CD4-positive, alpha-beta T cell (primary cell): ENCODE measurements around the gene AP4M1. TPM values are rescaled to one million over a fixed set of nuclear protein-coding genes. Genes with fewer than 3 reads are reported as not detected.

Experiments used
- ATAC-seq: fragments of 200-7000 bp; cut with Tn5 transposase; one replicate; pipeline ENCODE4 v1.10.0; 2022; ENCODE audit warnings: mild to moderate bottlenecking; ENCODE audit not compliant: poor library complexity
- CTCF ChIA-PET: fragments of 350-600 bp; sonication (Branson Sonifier 250); formaldehyde crosslinking; loops from one replicate; lab custom pipeline; 2021; ENCODE audit warnings: antibody characterized with exemption, inconsistent platforms; lab: Charles Lee
- POLR2A ChIA-PET: fragments of 350-600 bp; sonication (Branson Sonifier 250); formaldehyde crosslinking; loops from one replicate; lab custom pipeline; 2021; ENCODE audit warnings: antibody characterized with exemption, inconsistent platforms; lab: Charles Lee
- DNase-seq, 14 experiments: peaks; one replicate each; pipeline ENCODE4 v3.0.0-alpha.2; 2013 to 2020; ENCODE audit warnings: mixed read lengths in 2 of 14
- H3K27ac ChIP-seq, 2 donors: one replicate each; pipeline versions ENCODE4 v1.5.1 to v1.7.0; 2013; ENCODE audit warnings: low read length in 2 of 2, low read depth in 1 of 2, mild to moderate bottlenecking in 1 of 2
- H3K27me3 ChIP-seq, 2 experiments: 1 replicate in 1 of 2; 2 replicates in 1 of 2; pipeline versions ENCODE4 v1.6.1 to v1.7.0; 2013; ENCODE audit warnings: low read length in 2 of 2, control low read depth in 1 of 2, mild to moderate bottlenecking in 1 of 2, moderate library complexity in 1 of 2; ENCODE audit not compliant: insufficient read depth in 2 of 2, control insufficient read depth in 1 of 2
- H3K36me3 ChIP-seq: one replicate; pipeline ENCODE4 v1.6.1; 2013; ENCODE audit warnings: low read length, control low read depth; ENCODE audit not compliant: insufficient read depth
- H3K4me1 ChIP-seq: one replicate; pipeline ENCODE4 v1.6.1; 2013; ENCODE audit warnings: low read length, control low read depth; ENCODE audit not compliant: insufficient read depth
- H3K4me3 ChIP-seq: one replicate; pipeline ENCODE4 v1.5.1; 2013; ENCODE audit warnings: mild to moderate bottlenecking, low read length, moderate library complexity
- H3K9me3 ChIP-seq, 2 experiments: 1 replicate in 1 of 2; 2 replicates in 1 of 2; pipeline versions ENCODE4 v1.6.1 to v1.7.0; 2013; ENCODE audit warnings: low read length in 2 of 2, mild to moderate bottlenecking in 2 of 2, control low read depth in 1 of 2, moderate library complexity in 1 of 2; ENCODE audit not compliant: control insufficient read depth in 1 of 2, insufficient read depth in 1 of 2
- H3K27ac Mint-ChIP-seq: one replicate; pipeline ENCODE4 v1.8.0; 2020; ENCODE audit warnings: mixed read lengths
- H3K27me3 Mint-ChIP-seq: one replicate; pipeline ENCODE4 v1.8.0; 2021; ENCODE audit warnings: mixed read lengths
- H3K36me3 Mint-ChIP-seq: one replicate; pipeline ENCODE4 v1.8.0; 2021; ENCODE audit warnings: low read depth, mixed read lengths
- H3K4me1 Mint-ChIP-seq: one replicate; pipeline ENCODE4 v1.8.0; 2021; ENCODE audit warnings: low read depth, mixed read lengths
- H3K4me3 Mint-ChIP-seq: one replicate; pipeline ENCODE4 v1.8.0; 2020; ENCODE audit warnings: mild to moderate bottlenecking, mixed read lengths
- H3K9me3 Mint-ChIP-seq: one replicate; pipeline ENCODE4 v1.8.0; 2020; ENCODE audit warnings: mixed read lengths
- CTCF ChIP-seq: fragments of 200-600 bp; IDR thresholded peaks from one replicate; pipeline ENCODE4 v1.8.0; 2022; ENCODE audit warnings: antibody characterized with exemption, mild to moderate bottlenecking
- intact Hi-C, 2 experiments: fragments of 100-400 bp; cut with DNase I in 1 of 2; cut with micrococcal nuclease in 1 of 2; formaldehyde crosslinking; loops; one replicate each; pipeline versions ENCODE4 v1.15.1 to v1.9.0; 2023 to 2025; cut with DNase I, micrococcal nuclease
- polyA plus RNA-seq, 2 donors: library from polyadenylated mRNA; unstranded; fragments of 120-200 nt; gene quantifications; one replicate each; pipeline ENCODE4 v1.2.1, GENCODE V29; 2013
- total RNA-seq, 174 experiments: library from RNA in 2 of 174; stranded (reverse) in 2 of 174; gene quantifications; one replicate each; pipeline ENCODE4 v1.2.3 and lab custom pipeline; 2021 to 2026

Gene AP4M1
- total RNA-seq = 1 to 10 TPM; 2.8 to 4.0 TPM
- polyA plus RNA-seq (2013, experiment 1 of 2) = 6.2 TPM
- 7.1 TPM for polyA plus RNA-seq (2013, experiment 2 of 2)
- 2.4 to 35.3 (median 15.5) reads per million in 172 experiments for total RNA-seq (lab: John Stamatoyannopoulos, UW)

- H3K36me3 ChIP-seq = peaks cover 49% of the 10 kb centered on the region
- no peaks in the 10 kb centered on the region for H3K9me3 ChIP-seq
- POLR2A ChIA-PET = interaction anchor here (0.5 to 3.7 kb wide), 36 partner anchors 9 to 960 kb away, joined by 3 to 58 read pairs (median 4); partner anchors contain the start of genes CNPY4, COPS6, FBXO24 and GPC2
- H3K4me3 ChIP-seq = peak within 1 kb of the TSS; percentile 97
- intact Hi-C loops = loop anchor here (1.0 to 2.0 kb wide), 4 partner anchors 18 to 30 kb away; partner anchors contain the start of genes CNPY4 (in 2 of the 2), MBLAC1 (in 2 of the 2), TAF6 (in 2 of the 2) and ZNF3 (in 1 of the 2)
- Mint-ChIP-seq H3K4me1 (peaks cover 47% of the 10 kb centered on the region), H3K9me3 (no peaks in the 10 kb centered on the region), H3K36me3 (peaks cover 63% of the 10 kb centered on the region), H3K27me3 (no peaks in the 10 kb centered on the region), H3K27ac (peak within 1 kb of the TSS; percentile 98), H3K4me3 (peak within 1 kb of the TSS; percentile 98)
- peak within 1 kb of the TSS; percentile 90 to 95 for H3K27ac ChIP-seq
- peaks cover 38% of the 10 kb centered on the region for H3K4me1 ChIP-seq
- ATAC-seq (peak; percentile 85), DNase-seq (peak; percentile 87 to 98 (median 93))
- no peaks in the 10 kb centered on the region for H3K27me3 ChIP-seq
- TF ChIP-seq CTCF = no peak
- CTCF ChIA-PET = interaction anchor here (1.6 to 3.2 kb wide), 4 partner anchors 18 to 30 kb away, joined by 5 to 14 read pairs (median 6); partner anchors contain the start of gene MBLAC1
These were observed at the start of gene AP4M1, which contains the start of gene MCM7 for GRCh38 chr7:100101016-100101862. TSS of gene AP4M1 (plus strand) at chr7:100101643. CDS start at chr7:100101715, 72 bp downstream. TSS of gene MCM7 (minus strand) at chr7:100101397. CDS start at chr7:100101294, 103 bp downstream.

GRCh38 chr7:100053215-100053614 lies 48.2 kb upstream of the AP4M1 start:
- H3K36me3 Mint-ChIP-seq = peaks cover 8% of the 10 kb centered on the region
- intact Hi-C loops = loop anchor here (5.0 to 10.0 kb wide), 5 partner anchors 56 to 138 kb away; partner anchors contain the start of genes TRIM4 (in 2 of the 2) and AZGP1 (in 1 of the 2)
- H3K27me3 Mint-ChIP-seq = no peaks in the 10 kb centered on the region
- DNase-seq = peak in 5 of 14 experiments; percentile 7 to 71 (median 49)
- H3K4me3 Mint-ChIP-seq = peak overlapping the region; percentile 74
- H3K36me3 ChIP-seq = peaks cover 16% of the 10 kb centered on the region
- H3K4me3 ChIP-seq = no peak overlapping the region
- ATAC-seq = peak; percentile 44
- ChIA-PET POLR2A (no interaction called here), CTCF (interaction anchor here (0.8 to 1.3 kb wide), 2 partner anchors 16 to 74 kb away, joined by 3 to 4 read pairs; no protein-coding TSS in a partner anchor)
- H3K9me3 ChIP-seq = no peaks in the 10 kb centered on the region
- H3K4me1 Mint-ChIP-seq = peaks cover 25% of the 10 kb centered on the region
- no peaks in the 10 kb centered on the region for H3K9me3 Mint-ChIP-seq
- no peaks in the 10 kb centered on the region for H3K27me3 ChIP-seq
- peaks cover 16% of the 10 kb centered on the region for H3K4me1 ChIP-seq
- H3K27ac ChIP-seq = no peak overlapping the region
- no peak for TF ChIP-seq CTCF
- H3K27ac Mint-ChIP-seq = peak overlapping the region; percentile 47

- Histone ChIP-seq H3K4me1 (no peaks in the 10 kb centered on the region), H3K36me3 (peaks cover 32% of the 10 kb centered on the region), H3K27ac (no peak overlapping the region), H3K4me3 (no peak overlapping the region), H3K9me3 (no peaks in the 10 kb centered on the region), H3K27me3 (no peaks in the 10 kb centered on the region)
- Mint-ChIP-seq H3K4me3 (no peak overlapping the region), H3K4me1 (no peaks in the 10 kb centered on the region), H3K9me3 (no peaks in the 10 kb centered on the region), H3K27me3 (no peaks in the 10 kb centered on the region), H3K27ac (no peak overlapping the region), H3K36me3 (peaks cover 32% of the 10 kb centered on the region)
- ATAC-seq (no peak), DNase-seq (no peak)
- CTCF ChIA-PET = no interaction called here
- intact Hi-C loops = loop anchor here in 1 of 2 experiments (10.0 kb wide), 2 partner anchors 62 to 142 kb away; partner anchors contain the start of gene TRIM4
- TF ChIP-seq CTCF = no peak
- POLR2A ChIA-PET = no interaction called here
These were observed 44.4 kb upstream of the AP4M1 start for GRCh38 chr7:100057006-100057405.
